Measurements from ENCODE around the gene SMC4.
A peak's percentile ranks its signal among the peaks of the same experiment; 100 is the strongest.

Gene SMC4

DNA sequence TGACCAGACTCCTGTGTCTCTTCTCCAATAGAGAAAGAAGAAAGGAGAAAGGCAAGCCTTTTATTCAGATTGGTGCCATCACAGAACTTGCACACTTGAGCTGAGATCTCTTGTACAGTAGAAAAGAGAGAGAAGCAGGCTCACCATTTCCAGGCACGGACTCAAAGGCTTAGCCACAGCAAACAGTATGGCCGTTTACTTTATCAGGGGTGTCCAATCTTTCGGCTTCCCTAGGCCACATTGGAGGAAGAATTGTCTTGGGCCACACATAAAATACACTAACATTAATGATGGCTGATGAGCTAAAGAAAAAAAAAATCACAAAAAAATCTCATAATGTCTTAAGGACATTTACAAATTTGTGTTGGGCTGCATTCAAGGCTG is 5.4 kb upstream of the SMC4 start:
- no peak for DNase-seq (ENCODE audit: low read depth in 2 of 2, low spot score in 1 of 2)

DNA sequence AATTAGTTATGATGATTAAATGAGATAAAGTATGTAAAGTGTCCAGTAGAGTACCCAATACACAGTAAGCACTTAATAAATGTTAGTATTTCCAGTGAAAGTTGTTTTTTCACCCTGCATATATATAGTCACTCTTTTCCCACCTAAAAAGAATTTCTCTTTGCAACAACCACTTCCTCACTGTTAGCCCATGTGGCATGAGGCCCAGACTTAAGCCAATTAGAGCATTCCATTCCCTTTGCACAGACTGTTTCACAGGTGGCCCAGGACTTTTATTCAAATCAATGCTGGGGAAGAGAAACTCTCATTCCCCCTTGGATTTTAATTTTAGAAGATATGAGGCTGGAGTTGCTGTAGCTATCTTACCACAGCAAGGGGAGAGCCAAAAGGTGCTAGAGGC is 4.2 kb upstream of the SMC4 start:
- no peak for DNase-seq (ENCODE audit: low read depth in 2 of 2, low spot score in 1 of 2)

DNA sequence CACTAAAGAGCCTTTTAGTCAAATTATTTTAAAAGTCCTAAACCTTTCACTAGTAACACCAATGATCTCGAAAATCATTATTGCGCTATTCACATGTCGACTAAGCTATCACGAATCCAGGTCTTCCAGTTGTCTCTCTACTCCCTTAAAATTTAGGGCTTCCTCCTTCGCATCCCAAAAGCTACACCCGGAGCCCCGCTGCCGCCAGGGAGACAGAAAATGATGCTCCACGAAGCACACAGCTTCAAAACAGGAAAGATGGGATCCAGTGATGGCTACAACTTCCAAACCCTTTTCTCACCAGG is 678 bp upstream of the SMC4 start:
- no peak for DNase-seq (ENCODE audit: low read depth in 2 of 2, low spot score in 1 of 2)

DNA sequence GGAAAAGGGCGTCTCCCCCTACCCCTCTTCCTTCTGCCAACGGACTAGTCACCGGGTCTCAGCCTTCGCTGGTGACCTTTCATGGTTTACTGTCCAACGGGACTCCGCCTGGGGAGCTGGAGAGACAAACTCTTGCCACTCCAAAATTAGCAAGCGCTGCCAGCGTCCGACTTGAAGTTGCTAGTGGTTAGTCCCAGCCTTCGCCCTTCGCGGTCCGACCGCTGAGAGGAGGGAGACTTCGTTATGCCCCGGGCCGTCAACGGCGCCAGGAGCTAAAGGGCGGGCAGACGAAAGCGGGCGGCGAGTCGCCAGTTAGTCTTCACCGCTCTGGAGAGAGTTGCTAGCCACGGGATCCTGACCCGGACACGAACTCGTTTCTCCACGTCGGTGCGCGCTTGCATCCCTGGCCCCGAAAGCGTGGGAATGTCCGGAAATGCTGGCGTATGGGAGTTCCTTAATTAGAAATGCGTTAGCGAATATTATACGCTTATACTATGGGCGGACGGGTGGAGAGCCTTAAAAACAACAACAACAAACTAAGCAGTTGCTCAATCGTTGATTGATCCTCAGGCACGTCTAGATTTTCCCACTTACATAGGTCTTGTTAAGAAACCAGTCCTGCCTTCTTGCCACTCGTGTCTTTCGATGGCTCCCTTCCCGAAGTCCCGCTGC is 716 bp downstream of the SMC4 start:
- DNase-seq (ENCODE audit: low read depth in 2 of 2, low spot score in 1 of 2), result peak in 1 of 2 donors; percentile 2

DNA sequence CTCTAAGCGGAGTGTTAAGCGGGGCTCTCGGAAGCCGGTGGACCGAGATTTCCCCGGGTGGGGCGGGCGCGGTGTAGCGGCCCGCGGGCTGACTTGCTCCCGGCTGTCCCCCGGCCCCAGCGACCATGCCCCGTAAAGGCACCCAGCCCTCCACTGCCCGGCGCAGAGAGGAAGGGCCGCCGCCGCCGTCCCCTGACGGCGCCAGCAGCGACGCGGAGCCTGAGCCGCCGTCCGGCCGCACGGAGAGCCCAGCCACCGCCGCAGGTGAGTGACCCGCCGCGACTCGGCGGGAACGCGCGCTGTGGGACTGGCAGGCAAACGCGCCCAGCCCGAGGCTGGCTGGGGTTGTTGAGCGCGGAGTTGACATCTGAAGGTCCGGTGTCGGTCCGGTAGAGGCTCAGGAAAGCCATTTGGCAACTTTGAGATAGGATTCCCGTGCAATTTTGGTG is 1.3 kb downstream of the SMC4 start:
- no peak for DNase-seq (ENCODE audit: low read depth in 2 of 2, low spot score in 1 of 2)

DNA sequence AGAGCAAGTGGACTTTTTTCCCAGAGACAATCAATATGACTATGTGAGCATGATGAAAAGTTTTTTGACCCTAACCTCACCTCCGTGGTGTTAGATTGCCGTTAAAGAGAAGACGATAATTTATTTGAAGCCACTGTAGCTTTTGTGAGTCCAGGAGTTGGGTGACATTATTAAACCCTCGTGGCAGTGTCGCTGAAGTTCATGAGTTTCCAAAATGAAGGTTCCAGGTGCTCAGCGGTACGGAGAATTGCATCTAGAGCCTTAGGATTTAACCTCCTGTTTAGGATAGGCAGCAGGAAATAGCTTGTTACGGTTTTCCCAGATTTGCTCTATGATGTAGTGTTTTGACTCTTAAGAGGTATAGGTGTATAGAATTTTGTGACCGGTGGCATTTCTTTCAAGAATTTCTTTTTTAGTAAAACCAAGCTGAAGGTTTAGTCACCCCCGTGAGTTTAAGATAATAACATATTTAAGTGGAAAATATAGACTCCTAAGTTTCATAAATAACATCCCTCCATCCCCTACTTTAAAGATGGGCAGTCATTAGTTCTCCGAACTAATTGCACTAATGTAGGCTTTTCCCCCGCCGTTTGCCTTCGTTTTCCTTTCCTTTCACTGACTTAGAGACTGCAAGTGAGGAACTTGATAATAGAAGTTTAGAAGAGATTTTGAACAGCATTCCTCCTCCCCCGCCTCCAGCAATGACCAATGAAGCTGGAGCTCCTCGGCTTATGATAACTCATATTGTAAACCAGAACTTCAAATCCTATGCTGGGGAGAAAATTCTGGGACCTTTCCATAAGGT is 2.0 kb downstream of the SMC4 start:
- DNase-seq (ENCODE audit: low read depth in 2 of 2, low spot score in 1 of 2), result no peak

DNA sequence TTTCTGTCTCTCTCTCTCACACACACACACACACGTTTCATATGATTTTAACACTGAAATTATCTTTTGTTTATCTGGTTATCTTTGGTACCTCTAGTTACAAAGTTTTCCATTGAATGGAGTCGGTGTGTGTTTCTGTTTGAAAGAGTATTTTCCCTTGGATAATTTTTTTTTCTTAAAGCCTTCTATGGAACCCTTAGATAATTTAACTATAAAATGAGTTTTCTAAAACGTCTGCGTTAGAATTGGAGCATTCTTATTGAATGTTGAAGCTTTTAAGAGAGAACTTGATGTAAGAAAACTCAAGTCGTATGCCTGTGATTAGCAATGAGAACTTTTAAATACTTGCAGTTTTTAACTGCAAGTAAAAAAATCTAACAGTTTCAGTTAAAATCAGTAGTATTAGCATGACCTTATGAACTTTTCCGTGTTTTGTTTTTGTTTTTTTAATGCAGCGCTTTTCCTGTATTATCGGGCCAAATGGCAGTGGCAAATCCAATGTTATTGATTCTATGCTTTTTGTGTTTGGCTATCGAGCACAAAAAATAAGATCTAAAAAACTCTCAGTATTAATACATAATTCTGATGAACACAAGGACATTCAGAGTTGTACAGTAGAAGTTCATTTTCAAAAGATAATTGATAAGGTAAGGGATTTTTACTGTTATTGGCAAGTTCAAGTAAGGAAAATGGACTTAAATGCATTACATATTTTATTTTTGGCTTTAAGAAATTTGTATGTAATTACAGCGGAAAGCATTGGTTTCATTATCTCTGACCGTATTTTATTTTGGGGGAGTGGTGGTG is 3.0 kb downstream of the SMC4 start:
- no peak for DNase-seq (ENCODE audit: low read depth in 2 of 2, low spot score in 1 of 2)

DNA sequence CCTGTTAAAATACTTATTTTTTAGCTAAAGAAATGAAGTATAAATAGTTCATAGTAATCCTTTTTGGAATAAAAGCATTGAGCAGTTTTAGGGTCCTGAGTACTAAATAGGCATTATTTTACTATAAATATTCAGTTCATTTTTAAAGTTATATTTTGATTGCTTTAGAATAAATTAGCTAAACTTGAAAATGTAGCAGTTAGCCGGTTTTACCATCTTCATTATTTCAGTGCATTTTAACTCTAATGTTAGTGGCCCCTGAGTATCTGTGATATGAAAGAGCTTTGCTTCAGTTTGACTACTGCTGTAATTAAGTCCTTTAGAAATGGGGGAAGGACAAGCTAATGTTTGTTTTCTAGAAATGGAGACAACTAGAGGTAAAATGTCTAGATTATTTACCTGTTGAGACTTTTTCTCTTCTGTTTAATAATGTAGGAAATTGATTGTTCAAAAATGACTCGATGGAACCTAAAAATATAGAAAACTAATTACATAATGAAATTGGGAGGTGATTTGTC is 3.6 kb downstream of the SMC4 start:
- no peak for DNase-seq (ENCODE audit: low read depth in 2 of 2, low spot score in 1 of 2)

DNA sequence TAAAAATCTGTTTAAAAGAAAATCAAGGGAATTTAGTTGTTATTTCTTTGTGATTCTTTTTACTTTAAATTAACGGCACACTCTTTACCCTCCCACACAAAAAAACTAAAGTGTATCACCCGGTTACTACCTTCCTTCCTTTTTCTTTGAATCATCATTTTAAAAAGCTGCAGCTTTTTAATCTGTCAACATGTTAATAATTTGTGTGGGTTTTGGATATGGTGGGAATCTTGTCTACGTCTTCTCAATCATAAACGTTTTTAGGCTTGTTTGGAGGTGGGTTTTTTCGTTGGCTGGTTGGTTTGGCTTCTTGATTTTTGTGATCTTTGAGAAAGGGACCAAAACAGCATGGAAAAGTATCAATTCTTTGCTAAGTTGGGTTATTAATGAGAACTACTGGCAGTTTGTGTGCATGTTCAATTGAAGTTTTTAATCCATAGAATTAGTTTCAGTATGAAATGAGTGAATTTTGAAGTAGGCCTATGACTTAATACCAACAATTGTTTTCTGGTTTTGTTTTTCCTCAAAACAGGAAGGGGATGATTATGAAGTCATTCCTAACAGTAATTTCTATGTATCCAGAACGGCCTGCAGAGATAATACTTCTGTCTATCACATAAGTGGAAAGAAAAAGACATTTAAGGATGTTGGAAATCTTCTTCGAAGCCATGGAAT is 4.5 kb downstream of the SMC4 start:
- no peak for DNase-seq (ENCODE audit: low read depth in 2 of 2, low spot score in 1 of 2)

DNA sequence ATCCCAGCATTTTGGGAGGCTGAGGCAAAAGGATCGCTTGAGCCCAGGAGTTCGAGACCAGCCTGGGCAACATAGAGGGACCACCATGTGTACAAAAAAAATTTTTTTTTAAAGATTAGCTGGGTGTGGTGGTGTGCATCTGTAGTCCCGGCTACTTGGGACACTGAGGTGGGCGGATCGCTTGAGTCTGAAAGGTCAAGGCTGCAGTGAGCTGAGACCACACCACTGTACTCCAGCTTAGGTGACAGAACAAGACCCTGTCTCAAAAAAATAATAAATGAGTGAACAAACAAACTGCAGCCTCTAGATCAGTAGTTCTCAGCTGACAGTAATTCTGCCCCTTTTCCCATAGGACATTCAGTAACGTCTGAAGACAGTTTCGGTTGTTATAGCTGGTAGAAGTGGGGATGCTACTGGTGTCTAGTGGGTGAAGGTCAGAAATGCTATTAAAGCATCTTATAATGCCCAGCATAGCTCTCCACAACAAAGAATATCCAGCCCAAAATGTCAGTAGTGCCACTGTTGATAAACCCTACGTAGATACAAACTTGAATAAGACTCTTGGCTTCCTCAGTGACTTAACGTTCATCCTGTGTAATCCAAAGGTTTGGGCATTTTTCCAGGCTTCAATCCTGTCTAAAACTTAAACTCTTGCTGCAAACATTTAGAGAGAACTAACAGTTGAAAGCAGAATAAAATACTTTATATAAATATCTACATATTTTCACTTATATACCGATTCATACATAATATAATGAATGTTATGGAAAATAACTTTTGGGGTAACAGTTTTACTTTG is 10.6 kb downstream of the SMC4 start:
- DNase-seq (ENCODE audit: low read depth in 2 of 2, low spot score in 1 of 2), result no peak

DNA sequence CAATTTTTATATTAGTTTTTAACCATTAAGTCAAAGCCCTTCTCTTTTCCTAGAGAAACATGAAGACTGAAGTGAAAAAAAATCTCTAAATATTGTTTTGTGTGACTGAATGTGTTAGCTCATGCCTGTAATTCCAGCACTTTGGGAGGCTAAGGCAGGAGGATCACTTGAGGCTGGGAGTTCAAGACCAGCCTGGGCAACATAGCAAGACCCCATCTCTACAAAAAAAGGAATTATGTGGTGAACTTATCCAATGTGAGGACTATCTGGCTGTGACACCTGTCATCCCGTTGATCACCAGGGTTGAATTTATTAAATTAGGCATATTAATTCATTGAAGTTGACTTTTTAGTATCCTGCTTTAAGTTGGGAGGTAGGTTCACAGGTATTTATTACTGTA is 13.0 kb downstream of the SMC4 start:
- no peak for DNase-seq (ENCODE audit: low read depth in 2 of 2, low spot score in 1 of 2)

DNA sequence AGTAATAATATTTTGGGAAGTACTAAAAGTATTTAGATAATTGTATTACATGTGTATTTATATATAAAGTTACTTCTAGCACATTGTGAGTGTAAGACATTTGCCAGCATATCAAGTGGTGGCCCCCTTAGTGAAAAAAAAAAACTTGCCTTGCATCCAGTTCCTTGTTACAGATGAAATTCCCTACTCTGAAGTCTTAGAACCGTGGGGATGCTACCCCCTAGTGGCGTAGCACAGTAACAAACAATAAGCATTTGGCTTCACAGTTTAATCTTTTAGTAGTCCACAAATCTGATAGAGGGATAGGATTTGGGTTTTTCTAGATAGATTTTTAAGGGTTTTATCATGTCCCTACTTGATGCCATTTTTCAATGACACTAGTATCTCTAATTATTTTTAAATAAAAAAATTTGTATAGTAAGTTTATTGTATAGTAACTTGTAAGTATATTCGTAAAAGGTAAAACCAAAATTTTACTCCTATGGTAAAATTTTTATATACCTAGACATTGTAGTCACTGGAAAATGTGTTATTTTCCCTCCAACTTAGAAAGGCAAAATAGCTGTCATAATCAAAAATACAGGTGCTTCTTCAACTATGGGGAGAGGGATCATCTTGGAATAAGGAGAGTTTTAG is 14.3 kb downstream of the SMC4 start:
- DNase-seq (ENCODE audit: low read depth in 2 of 2, low spot score in 1 of 2), result peak in 1 of 2 donors; percentile 44

DNA sequence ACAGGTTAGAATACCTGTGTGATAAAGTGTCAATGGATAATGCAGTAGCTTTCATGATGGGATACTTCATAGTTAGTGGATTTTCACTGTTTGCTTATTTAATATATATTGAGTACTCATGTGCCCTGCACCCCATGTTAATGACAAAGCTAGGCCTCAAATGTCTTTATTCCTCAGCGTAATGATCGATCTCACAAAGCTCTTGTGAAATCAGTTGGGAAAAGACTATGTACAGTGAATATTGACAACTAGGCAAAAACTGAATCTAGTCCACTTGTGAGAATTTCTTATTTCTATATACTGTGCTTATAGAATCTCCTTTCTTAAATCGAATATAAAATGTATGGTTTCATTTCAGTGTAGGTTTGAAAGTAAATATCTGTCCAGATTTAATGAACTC is 17.9 kb downstream of the SMC4 start:
- no peak for DNase-seq (ENCODE audit: low read depth in 2 of 2, low spot score in 1 of 2)

DNA sequence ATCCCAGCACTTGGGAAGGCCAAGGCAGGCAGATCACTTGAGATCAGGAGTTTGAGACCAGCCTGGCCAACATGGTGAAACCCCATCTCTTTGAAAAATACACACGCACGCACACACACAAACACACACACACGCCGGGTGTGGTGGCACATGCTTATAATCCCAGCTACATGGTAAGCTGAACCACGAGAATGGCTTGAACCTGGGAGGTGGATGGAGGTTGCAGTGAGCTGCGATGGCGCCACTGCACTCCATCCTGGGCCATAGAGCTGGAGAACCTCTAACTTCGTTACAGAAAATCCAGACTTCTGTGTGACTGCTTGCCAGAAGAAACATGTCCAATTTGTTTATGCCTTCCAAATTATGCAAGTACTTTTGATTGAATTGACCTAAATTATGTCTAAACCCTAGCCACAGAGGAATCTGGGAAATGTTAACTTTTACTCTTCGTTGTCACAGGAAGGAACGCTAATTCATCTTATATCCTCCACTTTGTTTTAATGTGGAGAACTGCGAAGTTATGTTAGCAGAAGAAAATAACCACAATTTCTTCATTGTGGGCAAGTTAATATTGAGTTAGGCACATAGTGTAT is 28.5 kb downstream of the SMC4 start:
- no peak for DNase-seq (ENCODE audit: low read depth in 2 of 2, low spot score in 1 of 2)

DNA sequence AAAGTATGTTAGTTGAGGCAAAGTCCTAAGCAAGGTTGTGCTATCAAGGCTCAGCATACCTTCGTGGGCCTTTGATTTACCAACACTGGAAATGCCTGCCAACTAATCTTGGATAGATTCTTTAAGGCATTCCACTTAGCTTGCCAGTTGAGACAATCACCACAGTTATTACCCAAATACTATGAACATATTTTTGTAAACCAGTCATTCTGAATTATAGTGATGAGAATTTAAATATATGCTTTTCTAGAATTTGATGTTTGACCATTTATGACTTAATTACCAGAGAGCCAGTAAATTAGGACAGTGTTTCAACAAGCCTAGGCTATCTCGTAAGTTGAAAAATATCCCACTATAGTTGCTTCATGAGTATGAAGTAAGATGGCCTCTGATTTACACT is 34.6 kb downstream of the SMC4 start:
- no peak for DNase-seq (ENCODE audit: low read depth in 2 of 2, low spot score in 1 of 2)

DNA sequence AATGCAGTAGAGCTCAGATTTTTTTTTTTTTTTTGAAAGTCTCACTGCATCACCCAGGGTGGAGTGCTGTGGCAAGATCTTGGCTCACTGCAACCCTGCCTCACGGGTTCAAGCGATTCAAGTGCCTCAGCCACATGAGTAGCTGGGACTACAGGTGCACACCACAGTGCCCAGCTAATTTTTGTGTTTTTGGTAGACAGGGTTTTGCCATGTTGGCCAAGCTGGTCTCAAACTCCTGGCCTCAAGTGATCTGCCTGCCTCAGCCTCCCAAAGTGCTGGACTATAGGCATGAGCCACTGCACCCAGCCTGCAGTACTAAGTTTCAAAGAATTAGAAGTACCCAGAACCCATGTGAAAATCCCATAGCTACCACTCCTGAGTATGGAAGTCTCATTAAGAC is 35.6 kb downstream of the SMC4 start:
- DNase-seq (ENCODE audit: low read depth in 2 of 2, low spot score in 1 of 2), result no peak

DNA sequence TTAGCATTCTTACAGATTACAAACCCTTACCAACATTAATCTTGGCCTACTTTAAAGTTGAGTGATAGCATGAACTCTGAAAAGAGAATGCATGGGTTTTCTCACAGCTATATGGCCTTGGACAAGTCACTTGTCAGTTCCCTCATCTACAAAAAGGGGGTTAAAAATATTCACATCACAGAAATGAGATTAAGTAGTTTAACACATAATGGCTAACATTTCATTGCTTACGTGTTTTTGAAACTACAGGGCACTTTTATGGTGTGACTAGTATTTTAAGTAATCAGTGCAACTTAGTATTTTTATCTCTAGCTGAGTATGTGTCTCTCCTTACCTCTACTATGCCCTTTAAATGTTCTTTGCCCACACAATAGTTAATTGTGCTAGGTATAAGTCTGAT is 36.3 kb downstream of the SMC4 start:
- DNase-seq (ENCODE audit: low read depth in 2 of 2, low spot score in 1 of 2), result no peak

DNA sequence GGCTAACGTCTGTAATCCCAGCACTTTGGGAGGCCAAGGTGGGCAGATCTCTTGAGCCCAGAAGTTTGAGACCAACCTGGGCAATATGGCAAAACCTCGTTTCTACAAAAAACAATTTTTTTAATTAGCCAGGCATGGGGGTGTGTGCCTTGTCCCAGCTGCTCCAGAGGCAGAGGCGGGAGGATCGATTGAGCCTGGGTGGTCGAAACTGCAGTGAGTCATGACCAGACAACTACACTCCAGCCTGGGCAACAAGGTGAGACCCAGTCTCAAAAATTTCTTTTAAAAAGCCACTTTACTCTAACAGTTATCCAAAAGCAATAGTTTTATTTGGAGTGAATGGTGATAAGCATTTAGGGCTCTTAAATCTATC is 37.6 kb downstream of the SMC4 start:
- DNase-seq (ENCODE audit: low read depth in 2 of 2, low spot score in 1 of 2), result no peak

DNA sequence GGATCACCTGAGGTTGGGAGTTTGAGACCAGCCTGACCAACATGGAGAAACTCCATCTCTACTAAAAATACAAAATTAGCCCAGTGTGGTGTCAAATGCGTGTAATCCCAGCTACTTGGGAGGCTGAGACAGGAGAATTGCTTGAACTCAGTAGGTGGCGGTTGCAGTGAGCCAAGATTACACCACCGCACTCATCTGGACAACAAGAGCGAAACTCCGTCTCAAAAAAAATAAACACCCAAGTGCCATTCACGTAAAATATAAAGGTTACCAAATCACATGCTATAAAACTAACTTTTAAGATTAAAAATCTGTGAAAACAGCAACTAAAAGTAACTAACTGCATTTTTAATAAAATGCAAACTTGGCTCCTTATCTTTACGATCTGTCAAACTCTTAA is 41.2 kb downstream of the SMC4 start:
- DNase-seq (ENCODE audit: low read depth in 2 of 2, low spot score in 1 of 2), result no peak

DNA sequence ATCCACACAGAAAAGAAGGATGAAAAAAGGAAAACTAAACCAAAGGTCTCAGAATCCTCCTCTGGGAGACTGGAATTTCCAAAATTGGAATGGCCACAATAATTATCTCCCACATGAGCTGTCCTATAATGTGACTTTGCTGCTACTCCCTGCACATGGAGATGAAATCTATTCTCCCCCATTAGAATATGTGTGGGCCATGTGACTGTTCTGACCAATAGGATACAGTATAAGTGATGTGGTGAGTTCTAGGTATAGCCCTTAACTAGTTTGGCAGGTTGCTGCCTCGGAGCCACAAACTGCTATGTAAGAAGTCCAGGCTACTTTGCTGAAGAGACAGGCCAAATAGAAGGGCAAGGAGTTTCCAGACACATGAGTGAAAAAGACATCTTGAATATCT is 45.0 kb downstream of the SMC4 start:
- DNase-seq (ENCODE audit: low read depth in 2 of 2, low spot score in 1 of 2), result no peak
